GM18520 (cell line): ENCODE measurements around the gene GIPC3.

Source experiments
- ATAC-seq: cut with Tn5 transposase; IDR thresholded peaks from one replicate; pipeline ENCODE4 v1.9.1; 2021; ENCODE audit not compliant: unreplicated experiment

GIPC3 gene, protein sequence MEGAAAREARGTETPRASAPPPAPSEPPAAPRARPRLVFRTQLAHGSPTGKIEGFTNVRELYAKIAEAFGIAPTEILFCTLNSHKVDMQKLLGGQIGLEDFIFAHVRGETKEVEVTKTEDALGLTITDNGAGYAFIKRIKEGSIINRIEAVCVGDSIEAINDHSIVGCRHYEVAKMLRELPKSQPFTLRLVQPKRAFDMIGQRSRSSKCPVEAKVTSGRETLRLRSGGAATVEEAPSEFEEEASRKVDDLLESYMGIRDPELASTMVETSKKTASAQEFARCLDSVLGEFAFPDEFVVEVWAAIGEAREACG

DNA sequence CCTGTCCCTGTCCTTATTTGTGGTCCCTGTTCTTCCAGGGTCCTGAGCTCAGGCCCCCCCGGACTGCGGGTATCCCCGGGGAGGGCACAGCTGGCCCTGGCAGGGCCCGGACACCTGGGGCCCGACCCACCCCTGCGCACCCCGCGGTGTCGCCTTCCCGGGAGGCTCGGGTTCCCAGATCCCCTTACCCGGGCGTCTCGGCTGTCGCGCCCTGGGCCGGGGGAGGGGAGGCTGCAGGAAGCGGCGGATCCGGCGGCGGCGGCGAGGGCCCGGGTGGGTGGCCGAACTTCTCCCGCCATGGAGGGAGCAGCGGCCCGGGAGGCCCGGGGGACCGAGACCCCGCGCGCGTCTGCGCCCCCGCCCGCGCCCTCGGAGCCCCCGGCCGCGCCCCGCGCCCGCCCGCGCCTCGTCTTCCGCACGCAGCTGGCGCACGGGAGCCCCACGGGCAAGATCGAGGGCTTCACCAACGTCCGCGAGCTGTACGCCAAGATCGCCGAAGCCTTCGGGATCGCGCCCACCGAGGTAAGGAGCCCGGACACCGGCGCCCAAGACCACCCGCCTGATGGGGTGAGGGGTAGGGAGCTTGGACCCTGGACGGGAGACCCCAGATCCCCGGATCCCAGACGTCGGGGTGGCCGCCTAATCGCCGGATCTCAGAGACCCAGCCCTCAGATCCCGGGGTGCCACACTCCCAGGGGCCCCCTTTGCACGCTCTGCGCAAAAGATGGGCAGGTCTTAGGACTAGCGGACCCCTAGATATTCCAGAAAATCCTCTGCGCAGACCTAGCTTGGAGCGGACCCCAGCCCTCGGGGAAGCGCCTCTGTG lies at the start of gene GIPC3:
TSS of gene GIPC3 (plus strand) at position 178 of the 826 bp plus-strand sequence. CDS start at position 298, 120 bp downstream.
- no peak for ATAC-seq

DNA sequence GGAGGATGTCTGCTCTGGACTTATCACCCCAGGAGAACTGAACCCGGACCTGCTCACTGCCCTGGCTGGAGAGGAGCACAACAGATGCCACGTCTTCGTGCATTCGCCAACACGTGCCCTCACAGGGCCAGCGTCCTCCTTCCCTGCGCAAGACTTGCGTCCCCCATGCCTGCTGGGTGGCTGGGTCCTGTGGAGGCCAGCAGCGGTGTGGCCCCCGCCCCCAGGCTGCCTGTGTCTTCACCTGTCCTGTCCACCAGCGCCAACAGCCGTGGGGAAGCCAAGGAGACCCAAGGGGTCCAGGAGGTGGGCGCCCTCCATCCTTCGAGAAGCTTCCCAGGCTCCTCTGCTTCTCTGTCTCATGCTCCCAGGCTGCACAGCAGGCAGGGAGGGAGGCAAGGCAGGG lies 49.7 kb upstream of the GIPC3 start:
- ATAC-seq = no peak

- no peak for ATAC-seq
Observed at GRCh38 chr19:3535981-3536380, 49.3 kb upstream of the GIPC3 start.

- no peak for ATAC-seq
Observed at GRCh38 chr19:3536429-3537100, 48.7 kb upstream of the GIPC3 start.

DNA sequence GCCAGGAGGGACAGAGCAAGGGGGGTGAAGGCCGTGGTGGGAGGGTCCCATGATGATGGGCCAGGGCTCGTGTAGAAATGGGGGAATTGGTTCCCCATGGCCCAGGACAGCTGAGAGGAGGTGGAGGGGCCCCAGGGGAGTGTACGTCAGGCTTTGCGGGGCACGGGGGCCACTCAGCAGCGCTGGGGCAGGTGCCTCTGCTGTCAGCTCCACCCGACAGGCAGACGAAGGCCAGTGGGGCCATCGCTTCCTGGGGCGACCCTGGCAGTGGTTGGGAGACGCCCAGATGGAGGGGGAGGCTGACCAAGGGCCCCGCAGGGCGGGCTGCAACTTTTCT lies 48.2 kb upstream of the GIPC3 start:
- ATAC-seq = no peak

DNA sequence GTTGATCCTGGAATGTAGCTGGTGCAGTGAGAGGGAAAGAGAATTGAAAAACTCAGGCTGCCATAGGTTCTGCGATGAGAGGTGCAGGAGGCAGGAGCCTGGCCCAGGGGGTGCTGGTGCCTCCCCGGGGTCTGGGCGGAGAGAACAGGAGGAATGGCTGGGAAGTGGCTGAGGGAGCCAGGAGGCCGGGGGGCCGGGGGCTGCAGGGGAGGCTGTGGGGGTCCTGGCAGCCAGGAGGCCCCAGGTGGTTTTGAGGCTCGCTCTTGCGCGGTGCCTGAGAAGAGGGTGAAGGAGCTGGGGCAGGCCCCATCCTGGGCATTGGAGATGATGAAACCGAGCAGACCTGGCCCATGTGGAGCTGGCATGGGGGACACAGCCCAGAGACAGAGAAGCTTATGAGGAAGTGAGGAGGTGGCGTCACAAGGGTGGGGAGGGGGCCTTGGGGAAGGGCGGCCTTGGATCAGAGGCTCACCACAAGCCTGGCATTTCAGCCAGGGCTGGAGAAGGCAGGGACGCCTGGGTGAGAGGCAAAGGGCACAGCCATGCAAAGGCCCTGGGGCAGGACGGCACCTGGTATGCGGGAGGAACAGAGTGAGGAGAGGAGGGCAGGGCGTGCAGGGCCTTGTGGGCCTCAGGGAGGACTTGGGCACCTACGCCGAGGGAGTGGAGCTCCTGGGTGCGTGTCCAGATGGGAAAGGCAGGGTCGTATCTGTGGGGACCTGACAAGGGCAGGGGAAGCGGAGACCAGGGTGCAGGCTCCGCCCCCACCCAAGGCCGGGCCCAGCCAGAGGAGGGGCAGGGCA lies 47.6 kb upstream of the GIPC3 start:
- ATAC-seq = no peak

- ATAC-seq = no peak
Observed at GRCh38 chr19:3538258-3538929, 46.9 kb upstream of the GIPC3 start.

DNA sequence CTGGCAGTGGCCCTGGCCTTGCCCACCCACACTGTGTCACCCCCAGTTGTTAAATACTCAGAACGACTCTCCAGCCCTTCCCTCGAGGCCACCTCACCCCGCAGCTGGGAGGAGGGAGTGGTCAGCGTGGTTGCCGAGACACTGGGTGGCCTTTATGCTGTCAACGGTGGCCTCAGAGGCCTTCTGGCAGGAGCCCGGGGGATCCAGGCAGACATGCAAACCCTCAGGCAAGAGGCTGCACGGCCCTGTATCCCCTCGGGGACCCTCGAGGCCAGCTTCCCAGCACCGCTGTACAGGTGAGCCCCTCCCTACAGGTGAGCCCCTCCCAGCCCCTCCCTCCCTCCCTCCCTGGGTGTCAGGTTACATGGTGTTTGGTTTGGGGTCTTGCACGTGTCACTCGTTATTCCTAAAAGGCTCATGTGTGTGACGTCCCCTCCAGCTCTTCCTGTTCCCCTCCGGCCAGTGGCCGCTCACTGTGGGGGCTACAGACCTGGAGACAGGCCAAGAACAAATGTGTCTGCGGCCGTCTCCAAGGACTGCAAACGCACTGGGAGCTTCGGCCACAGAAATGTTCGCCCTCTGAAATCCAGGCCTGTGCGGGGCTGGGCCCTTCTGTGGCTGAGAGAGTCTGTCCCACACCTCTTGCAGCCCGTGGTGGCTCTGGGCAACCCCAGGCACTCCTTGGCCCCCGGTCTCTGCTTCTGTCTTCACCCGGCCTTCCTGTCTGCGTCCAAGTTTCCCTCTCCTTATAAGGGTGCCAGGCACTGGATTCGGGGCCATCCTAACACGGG lies 46.1 kb upstream of the GIPC3 start, which contains the start of gene TEKTIP1:
TSS of gene TEKTIP1 (plus strand) at position 210 of the 791 bp plus-strand sequence. CDS start at position 214, 4 bp downstream.
- no peak for ATAC-seq

DNA sequence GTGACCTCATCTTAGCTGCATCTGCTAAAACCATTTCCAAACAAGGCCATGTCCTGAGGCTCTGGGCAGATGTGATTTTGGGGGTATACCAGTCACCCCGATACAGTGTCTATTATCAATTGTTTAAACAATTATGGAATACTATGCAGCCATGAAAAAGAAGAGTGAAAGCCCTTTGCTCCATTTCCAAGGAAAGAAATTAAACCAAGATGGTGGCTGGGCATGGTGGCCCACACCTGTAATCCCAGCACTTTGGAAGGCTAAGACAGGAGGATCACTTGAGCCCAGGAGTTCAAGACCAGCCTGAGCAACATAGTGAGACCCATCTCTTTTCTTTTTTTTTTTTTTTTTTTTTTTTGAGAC lies 45.5 kb upstream of the GIPC3 start:
- ATAC-seq = no peak

- ATAC-seq = no peak
Observed at GRCh38 chr19:3543150-3544057, 41.9 kb upstream of the GIPC3 start.

GRCh38 chr19:3544058-3544376 lies 41.3 kb upstream of the GIPC3 start:
- no peak for ATAC-seq

DNA sequence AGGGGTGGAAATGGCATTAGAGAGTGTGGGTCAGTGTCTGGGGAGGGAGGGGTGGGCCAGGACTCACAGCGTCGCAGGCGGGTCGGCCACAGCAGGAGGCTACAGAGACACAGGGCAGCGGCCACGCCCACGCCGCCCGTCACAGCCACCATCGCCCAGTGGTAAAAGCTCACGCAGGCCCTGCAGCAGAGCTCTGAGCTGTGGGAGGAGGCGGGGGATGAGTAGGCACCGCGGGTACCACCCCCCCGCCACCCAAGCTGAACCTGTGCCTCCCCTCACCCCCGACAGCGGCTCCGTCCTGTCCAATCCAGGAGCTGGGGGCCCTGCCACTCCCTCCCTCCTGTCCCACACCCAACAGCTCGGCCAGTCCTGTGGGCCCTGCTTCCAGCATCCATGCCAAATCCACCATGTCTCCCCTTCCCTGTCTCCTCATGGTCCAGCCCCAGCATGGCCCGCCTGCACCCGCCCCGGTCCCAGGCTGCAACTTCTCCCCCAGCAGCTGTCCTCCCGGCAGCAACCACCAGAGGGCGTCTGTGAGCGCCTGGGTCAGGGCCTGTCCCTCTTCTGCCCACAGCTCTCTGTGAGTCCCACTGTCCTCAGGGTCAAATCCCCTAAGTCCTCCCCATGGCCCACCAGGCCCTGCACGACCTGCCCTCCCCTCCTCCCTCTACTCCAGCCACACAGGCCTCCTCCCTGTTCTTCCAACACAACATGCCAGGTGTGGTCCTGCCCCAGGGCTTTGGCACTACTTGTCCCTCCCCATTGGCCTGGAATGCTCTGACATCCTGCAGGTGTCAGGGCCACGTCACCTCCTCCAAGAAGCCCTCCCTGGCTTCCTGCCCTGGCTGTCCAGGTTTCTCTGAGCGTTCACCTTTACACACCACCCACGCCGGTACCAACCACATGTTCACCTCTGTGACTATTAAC lies 40.3 kb upstream of the GIPC3 start:
- no peak for ATAC-seq

DNA sequence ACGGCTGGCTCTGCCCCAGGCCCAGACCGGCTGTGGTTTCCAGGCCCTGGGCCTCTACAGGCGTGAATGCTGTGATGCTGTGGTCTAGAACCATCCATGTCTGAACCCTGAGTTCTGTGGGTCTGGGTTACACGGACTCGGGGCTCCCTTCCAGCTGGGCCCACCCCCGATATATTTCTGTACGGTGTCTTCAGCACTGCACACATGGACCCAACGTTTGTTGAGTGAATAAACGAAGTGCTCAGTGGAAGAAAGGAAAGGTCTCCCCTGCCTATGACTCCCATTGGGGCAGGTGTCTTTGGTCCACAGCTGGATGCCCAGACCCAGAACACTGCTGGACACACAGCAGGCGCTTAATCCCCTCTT lies 39.6 kb upstream of the GIPC3 start:
- ATAC-seq = no peak

DNA sequence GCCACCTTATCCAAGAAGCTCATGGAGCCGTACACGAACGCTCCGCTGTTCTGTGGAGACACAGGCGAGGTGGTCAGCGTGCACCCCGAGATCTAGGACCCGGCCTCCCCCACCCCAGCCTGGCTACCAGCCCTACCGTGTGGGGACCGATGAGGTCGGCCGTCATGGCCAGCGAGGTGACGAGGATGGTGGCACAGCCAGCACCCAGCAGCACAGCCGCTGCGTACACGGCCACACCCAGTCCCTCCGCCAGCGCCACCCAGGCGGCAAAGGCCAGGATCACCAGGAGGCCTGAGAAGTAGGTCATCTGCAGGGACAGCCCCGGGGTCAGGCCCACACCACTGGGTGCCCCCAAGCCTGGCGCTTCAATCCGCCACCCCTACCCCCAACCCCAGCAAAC lies 39.2 kb upstream of the GIPC3 start:
- ATAC-seq = no peak

DNA sequence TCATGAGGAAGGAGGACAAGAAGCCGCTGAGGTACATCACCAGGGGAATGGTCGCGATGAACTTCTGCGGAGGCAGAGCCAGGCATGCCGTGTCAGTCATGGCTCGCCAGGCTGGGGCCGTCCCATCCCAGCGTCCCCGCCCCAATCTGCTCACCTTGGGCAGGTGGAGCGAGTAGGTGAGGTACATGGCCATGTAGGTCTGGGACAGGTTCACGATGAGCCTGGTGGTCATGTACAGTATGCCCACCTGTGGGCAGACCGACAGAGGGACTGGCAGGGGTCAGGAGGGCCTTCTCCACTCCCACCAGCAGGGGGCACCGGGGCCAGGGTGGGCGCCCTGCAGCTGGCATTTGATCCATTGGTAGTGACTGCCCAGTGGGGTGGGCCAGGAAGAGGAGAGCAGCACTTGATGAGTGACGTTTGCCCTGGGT lies 38.0 kb upstream of the GIPC3 start:
- ATAC-seq = no peak

DNA sequence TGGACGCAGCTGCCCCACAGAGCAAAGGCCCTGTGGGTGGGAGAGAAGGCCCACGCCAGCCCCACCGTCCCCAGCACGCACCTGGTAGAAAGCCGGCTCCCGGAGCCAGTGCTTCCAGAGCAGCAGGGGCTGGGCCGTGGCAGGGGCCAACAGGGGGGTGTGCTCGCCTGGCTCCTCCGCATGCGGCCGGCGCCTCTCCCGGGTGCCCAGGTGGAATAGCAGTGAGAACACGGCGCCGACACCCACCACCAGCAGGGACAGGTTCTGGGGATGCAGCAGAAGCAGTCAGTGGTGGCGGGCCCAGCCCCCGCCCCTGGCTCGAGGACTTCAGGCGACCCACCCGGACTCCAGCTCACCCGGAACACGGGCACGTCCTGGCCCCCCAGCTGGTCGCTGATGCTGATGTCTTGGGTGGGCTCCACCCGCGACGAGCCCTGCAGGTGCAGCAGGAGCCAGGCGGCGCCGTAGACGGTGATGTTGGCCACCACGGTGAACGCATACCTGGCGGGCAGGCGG lies 37.5 kb upstream of the GIPC3 start:
- ATAC-seq = no peak

- no peak for ATAC-seq
Observed at GRCh38 chr19:3548606-3549005, 36.7 kb upstream of the GIPC3 start.

DNA sequence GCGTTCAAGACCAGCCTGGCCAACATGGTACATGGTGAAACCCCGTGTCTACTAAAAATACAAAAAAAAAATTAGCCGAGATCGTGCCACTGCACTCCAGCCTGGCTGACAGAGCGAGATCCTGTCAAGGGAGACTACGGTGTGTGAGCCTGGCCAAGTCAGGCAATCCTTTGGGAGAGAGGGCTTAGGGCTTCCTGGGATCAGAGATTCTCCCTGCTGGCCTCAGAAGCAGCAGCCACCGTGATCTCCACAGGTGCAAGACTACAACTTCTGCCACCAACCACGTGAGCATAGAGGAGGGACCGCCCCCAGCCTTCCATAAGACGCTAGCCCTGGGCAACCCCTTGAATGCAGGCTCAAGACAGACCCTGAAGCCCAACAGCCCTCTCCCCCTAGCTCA lies 35.5 kb upstream of the GIPC3 start:
- no peak for ATAC-seq
